HG03469 (cell line): ENCODE data around the gene DDOST.

ENCODE experiments used
- ATAC-seq: cut with Tn5 transposase; IDR thresholded peaks from one replicate; pipeline ENCODE4 v1.9.1; 2021; ENCODE audit warnings: mild to moderate bottlenecking, moderate library complexity, moderate number of reproducible peaks; ENCODE audit not compliant: unreplicated experiment

The DDOST gene

GRCh38 chr1:20661207-20662109 is at the start of gene DDOST:
TSS of gene DDOST (minus strand) at chr1:20661369. CDS start at chr1:20661350, 19 bp downstream.
- peak; percentile 88 for ATAC-seq

- ATAC-seq, result no peak
Measured at GRCh38 chr1:20710469-20711284, 49.5 kb upstream of the DDOST start.

GRCh38 chr1:20709868-20710267 is 48.7 kb upstream of the DDOST start:
- ATAC-seq, result no peak

GRCh38 chr1:20708891-20709290 is 47.7 kb upstream of the DDOST start:
- no peak for ATAC-seq

- ATAC-seq, result no peak
Measured at GRCh38 chr1:20708057-20708456, 46.9 kb upstream of the DDOST start.

- no peak for ATAC-seq
Measured at GRCh38 chr1:20706841-20707240, 45.7 kb upstream of the DDOST start.

GRCh38 chr1:20705203-20705755 is 44.1 kb upstream of the DDOST start:
- no peak for ATAC-seq

GRCh38 chr1:20704390-20705202 is 43.4 kb upstream of the DDOST start:
- ATAC-seq, result no peak

- ATAC-seq, result no peak
Measured at GRCh38 chr1:20703124-20703756, 42.1 kb upstream of the DDOST start.

- no peak for ATAC-seq
Measured at GRCh38 chr1:20702416-20702815, 41.2 kb upstream of the DDOST start.

- no peak for ATAC-seq
Measured at GRCh38 chr1:20701847-20702246, 40.7 kb upstream of the DDOST start.

GRCh38 chr1:20701446-20701845 is 40.3 kb upstream of the DDOST start:
- no peak for ATAC-seq

GRCh38 chr1:20700636-20701215 is 39.6 kb upstream of the DDOST start:
- ATAC-seq, result no peak

- no peak for ATAC-seq
Measured at GRCh38 chr1:20699558-20699957, 38.4 kb upstream of the DDOST start.

GRCh38 chr1:20698195-20698910 is 37.2 kb upstream of the DDOST start:
- ATAC-seq, result no peak

- ATAC-seq, result no peak
Measured at GRCh38 chr1:20697563-20697962, 36.4 kb upstream of the DDOST start.

GRCh38 chr1:20696397-20697333 is 35.5 kb upstream of the DDOST start:
- ATAC-seq, result no peak

- no peak for ATAC-seq
Measured at GRCh38 chr1:20695515-20695914, 34.3 kb upstream of the DDOST start.
